Measurements from ENCODE around the gene COX4I2.

- TF ChIP-seq CTCF (IDR thresholded peaks at IDR 0.05; ENCODE audit: low read length) (no peak), EZH2 (IDR thresholded peaks at IDR 0.05; ENCODE audit: borderline replicate concordance, low read length) (no peak)
Observed at GRCh38 chr20:31615416-31615815, 22.3 kb upstream of the COX4I2 start.
